Measurements from ENCODE around the gene NTPCR.

The NTPCR gene

GRCh38 chr1:233010146-233010545, 59.7 kb downstream of the NTPCR start:
- no peak for DNase-seq (ENCODE audit: low read depth)

DNA sequence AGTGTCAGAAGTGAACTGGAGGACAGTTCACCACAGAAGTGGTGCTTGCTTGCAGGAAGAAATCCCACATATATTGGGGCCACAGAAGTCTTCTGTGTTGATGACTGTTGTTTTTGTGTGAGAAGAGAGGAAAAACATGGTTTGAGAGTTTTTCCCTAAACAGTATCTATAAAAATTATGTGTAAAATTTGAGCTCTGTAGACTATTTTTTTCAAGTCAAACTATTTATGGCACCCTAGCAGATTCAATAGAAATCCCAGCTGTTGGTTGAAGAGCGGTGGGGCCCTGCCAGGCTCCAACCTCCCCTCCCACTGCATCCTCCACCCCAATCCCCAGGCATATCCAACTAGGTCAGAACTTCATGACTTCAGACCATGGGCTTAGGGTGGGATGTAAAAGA, 61.6 kb downstream of the NTPCR start:
- DNase-seq (ENCODE audit: low read depth) = no peak

GRCh38 chr1:233015965-233016364, 65.6 kb downstream of the NTPCR start:
- no peak for DNase-seq (ENCODE audit: low read depth)

DNA sequence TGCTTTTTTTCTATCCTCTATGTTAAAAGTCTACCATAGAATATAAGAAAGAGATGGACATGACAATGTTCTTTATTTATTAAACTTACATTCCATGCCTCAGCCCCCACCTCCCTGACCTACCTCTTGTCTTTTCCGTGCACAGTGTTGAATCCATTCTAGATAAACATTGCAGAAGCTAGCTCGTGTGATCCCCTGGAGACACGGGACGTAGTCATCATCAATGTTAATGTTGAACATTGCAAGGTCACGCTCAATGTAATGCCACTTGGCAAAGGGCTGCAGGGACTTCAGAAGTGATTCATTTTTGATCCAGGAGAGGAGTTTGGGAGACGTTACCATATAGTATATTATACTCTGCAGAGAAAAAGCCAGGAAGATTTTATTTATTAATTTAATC, 66.4 kb downstream of the NTPCR start:
- no peak for DNase-seq (ENCODE audit: low read depth)

DNA sequence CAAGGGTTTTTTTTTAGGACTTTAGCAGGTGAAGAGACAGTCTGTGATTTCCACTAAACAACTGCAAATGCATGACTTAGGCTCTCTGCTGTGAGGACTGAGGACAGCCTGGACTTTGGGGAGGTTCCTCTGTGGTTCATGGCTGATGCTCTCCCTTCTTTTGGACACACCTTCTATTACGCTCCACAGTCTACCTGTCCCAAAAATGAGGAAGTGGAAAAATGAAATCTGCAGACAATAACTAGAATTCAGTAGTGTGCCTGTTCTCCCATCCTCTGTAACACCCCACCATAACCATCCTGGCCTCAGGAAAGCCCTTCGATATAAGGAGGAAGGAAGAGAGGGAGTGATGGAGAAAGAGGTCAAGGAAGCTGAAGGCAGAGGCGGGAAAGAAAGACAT, 68.7 kb downstream of the NTPCR start:
- DNase-seq (ENCODE audit: low read depth) = no peak

DNA sequence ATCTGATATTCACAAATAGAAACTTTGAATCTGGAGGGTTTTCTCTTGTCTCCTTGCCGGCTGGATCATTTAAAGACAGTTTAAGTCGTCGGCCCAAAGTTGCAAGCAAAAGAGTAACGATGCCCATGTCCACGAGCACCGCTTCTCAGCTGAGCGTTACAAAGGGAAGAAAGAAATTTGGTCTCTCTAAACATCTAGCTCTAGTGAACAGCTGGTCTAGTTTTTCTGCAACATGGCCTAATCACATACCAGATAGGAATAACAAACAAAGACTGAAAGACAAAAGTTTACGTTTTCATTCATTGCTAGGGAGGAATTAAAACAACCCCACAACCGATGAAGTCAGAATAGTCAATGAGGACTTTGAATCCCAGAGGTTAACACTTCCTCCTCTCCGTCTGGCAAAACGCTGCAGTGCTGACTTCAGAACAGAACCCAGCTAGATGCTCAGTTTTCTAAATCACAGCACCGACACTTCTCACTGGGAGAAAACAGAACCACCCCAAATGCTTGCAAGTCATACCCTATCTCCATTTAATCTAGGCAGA, 69.4 kb downstream of the NTPCR start:
- DNase-seq (ENCODE audit: low read depth) = no peak

- no peak for DNase-seq (ENCODE audit: low read depth)
Measured at GRCh38 chr1:233020426-233020825, 70.0 kb downstream of the NTPCR start.

GRCh38 chr1:233022246-233022645, 71.8 kb downstream of the NTPCR start:
- DNase-seq (ENCODE audit: low read depth) = no peak

DNA sequence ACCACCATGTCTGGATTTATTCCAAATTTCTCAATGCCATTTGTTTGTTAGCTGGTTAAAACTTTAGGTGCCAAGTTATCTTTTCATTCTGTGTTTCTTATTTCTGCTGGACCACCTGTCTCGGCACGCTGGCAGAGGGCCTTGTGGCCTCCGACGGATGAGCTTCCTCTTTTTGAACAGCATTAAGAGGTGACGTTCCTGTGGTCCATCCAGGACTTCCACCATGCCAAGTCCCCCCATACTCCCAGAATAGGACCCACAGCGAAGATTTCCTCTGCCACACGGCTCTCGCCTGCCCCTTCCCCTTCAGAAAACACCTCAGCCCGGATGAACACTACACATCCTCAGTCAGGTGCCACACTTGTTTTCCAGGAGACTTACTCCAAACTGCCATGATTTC, 73.8 kb downstream of the NTPCR start:
- DNase-seq (ENCODE audit: low read depth) = no peak

DNA sequence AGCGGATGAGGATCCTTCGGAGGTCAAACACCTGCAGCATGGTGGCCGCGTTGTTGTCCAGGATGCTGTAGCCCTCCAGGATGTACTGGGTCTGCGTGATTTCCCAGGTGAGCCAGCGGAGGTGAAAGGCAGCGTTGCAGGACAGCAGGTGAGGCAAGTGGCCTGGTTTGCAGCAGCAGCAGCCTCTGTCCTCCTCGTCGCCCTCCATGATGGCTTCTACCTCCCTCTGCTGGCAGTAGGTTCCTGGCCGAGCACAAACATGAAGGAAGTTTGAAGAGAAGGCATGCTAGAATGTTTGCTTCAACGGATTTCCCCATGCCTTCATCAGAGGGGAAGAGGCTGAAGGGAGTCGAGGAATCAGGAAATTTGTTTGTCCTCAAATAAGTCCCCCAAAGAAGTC, 74.7 kb downstream of the NTPCR start:
- no peak for DNase-seq (ENCODE audit: low read depth)

DNA sequence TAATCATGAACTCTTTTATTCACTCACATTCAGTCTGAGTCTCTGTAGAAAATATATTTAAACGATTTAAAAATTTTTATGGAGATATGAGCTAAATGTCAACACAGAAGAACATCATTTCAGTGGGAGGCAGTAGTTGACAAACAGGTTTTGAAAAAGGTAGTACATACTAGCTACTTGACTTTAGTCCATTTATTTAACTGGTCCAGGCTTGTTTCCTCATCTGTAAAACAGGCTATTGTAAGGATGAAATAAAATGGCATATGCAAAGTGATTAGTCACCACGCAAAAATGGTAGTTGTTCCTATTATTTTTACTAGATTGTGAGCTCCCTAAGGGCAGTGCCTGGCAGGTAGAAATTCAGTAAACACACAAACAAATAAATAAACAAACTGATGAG, 75.2 kb downstream of the NTPCR start:
- DNase-seq (ENCODE audit: low read depth) = no peak

- no peak for DNase-seq (ENCODE audit: low read depth)
Measured at GRCh38 chr1:233027046-233027445, 76.6 kb downstream of the NTPCR start.

GRCh38 chr1:233031521-233031920, 81.1 kb downstream of the NTPCR start:
- no peak for DNase-seq (ENCODE audit: low read depth)

DNA sequence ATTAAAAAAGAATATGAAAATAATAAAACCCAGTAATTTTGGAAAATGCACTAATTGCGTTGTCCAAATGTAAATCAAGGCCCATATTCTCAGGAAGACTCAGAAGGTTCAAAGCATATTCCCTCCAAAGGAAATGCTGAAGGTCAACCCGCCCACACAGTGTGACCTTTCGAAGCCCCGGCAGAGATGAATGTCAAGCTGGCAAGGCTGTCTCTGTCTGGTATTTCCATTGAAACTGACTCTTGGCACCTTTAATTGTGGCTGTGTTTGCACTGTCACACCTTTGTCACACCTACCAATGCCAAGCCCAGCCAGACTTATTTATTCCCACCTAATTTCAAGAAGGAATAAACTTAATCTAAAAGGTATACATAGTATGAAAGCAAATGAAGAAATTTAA, 82.5 kb downstream of the NTPCR start:
- DNase-seq (ENCODE audit: low read depth) = no peak

DNA sequence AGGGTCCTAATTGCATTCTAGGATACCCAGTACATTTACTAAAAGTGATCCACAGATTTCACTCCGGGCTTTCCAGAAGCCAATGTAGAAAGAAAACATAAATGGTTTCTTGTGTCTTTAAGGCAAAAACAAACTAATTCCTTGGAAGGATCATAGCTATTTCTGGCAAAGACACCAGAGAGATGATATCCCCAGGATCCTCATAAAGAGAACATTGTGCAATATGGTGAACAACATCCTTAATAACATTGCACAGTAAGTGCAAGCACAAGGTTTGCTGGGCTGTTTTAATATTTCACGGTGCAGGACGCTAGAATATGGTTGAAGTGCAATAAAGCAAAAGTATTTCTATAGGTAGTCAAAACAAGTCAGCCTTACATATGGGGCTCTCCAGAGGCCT, 83.0 kb downstream of the NTPCR start:
- no peak for DNase-seq (ENCODE audit: low read depth)
